HL-60 (cell line): ENCODE results near the gene C11orf16.

Experiments used
- CTCF ChIP-seq: IDR thresholded peaks from one replicate; pipeline ENCODE4 v1.5.1; 2011; ENCODE audit warnings: low read length, control low read depth, inconsistent platforms; ENCODE audit not compliant: insufficient read depth
- GABPA ChIP-seq: IDR thresholded peaks from 2 replicates; pipeline ENCODE4 v1.6.1; 2012; ENCODE audit warnings: low read depth
- POLR2AphosphoS5 ChIP-seq: IDR thresholded peaks from 2 replicates; pipeline ENCODE4 v1.6.1; 2012; ENCODE audit warnings: low read depth
- TF ChIP-seq, protein P1 (sequence below): IDR thresholded peaks from 2 replicates; pipeline ENCODE4 v1.6.1; 2012; ENCODE audit warnings: low read depth; ENCODE audit not compliant: insufficient replicate concordance

GRCh38 chr11:8973121-8973520, 40.4 kb upstream of the C11orf16 start:
- TF ChIP-seq CTCF: no peak
- TF ChIP-seq, protein P1, sequence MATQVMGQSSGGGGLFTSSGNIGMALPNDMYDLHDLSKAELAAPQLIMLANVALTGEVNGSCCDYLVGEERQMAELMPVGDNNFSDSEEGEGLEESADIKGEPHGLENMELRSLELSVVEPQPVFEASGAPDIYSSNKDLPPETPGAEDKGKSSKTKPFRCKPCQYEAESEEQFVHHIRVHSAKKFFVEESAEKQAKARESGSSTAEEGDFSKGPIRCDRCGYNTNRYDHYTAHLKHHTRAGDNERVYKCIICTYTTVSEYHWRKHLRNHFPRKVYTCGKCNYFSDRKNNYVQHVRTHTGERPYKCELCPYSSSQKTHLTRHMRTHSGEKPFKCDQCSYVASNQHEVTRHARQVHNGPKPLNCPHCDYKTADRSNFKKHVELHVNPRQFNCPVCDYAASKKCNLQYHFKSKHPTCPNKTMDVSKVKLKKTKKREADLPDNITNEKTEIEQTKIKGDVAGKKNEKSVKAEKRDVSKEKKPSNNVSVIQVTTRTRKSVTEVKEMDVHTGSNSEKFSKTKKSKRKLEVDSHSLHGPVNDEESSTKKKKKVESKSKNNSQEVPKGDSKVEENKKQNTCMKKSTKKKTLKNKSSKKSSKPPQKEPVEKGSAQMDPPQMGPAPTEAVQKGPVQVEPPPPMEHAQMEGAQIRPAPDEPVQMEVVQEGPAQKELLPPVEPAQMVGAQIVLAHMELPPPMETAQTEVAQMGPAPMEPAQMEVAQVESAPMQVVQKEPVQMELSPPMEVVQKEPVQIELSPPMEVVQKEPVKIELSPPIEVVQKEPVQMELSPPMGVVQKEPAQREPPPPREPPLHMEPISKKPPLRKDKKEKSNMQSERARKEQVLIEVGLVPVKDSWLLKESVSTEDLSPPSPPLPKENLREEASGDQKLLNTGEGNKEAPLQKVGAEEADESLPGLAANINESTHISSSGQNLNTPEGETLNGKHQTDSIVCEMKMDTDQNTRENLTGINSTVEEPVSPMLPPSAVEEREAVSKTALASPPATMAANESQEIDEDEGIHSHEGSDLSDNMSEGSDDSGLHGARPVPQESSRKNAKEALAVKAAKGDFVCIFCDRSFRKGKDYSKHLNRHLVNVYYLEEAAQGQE: no peak
- TF ChIP-seq POLR2AphosphoS5: no peak
- TF ChIP-seq GABPA: no peak
